CD14-positive monocyte (primary cell): ENCODE measurements around the gene GMDS. TPM values are rescaled to one million over a fixed set of nuclear protein-coding genes. Genes with fewer than 3 reads are reported as not detected.

Source experiments
- DNase-seq, 3 donors: peaks; one replicate each; pipeline ENCODE4 v3.0.0-alpha.2; 2011 to 2022
- H2AFZ ChIP-seq: 2 replicates; pipeline ENCODE4 v1.6.0; 2012; ENCODE audit warnings: mild to moderate bottlenecking, low read depth, low read length, inconsistent platforms; ENCODE audit not compliant: insufficient read depth, poor library complexity, severe bottlenecking
- H3K27ac ChIP-seq, 2 donors: 1 replicate in 1 of 2; 2 replicates in 1 of 2; pipeline ENCODE4 v1.5.1; 2012 to 2013; ENCODE audit warnings: low read length in 2 of 2, control low read depth in 1 of 2, inconsistent platforms in 1 of 2, low read depth in 1 of 2, mild to moderate bottlenecking in 1 of 2
- H3K27me3 ChIP-seq, 2 donors: one replicate each; pipeline versions ENCODE4 v1.6.0 to v1.6.1; 2011 to 2013; ENCODE audit warnings: low read length in 2 of 2; ENCODE audit not compliant: control insufficient read depth in 2 of 2, insufficient read depth in 2 of 2
- H3K36me3 ChIP-seq, 2 donors: replicated peaks in 1 of 2; 1 replicate in 1 of 2; 2 replicates in 1 of 2; pipeline versions ENCODE4 v1.5.1 to v1.6.1; 2012 to 2013; ENCODE audit warnings: low read length in 2 of 2, control low read depth in 1 of 2, inconsistent platforms in 1 of 2, mild to moderate bottlenecking in 1 of 2; ENCODE audit not compliant: insufficient read depth in 2 of 2, control insufficient read depth in 1 of 2
- H3K4me1 ChIP-seq, 2 donors: 1 replicate in 1 of 2; 2 replicates in 1 of 2; pipeline versions ENCODE4 v1.5.1 to v1.6.1; 2012 to 2013; ENCODE audit warnings: low read length in 2 of 2, control low read depth in 1 of 2, inconsistent platforms in 1 of 2, mild to moderate bottlenecking in 1 of 2, moderate library complexity in 1 of 2; ENCODE audit not compliant: insufficient read depth in 2 of 2, control insufficient read depth in 1 of 2
- H3K4me2 ChIP-seq: replicated peaks from 2 replicates; pipeline ENCODE3; 2012; ENCODE audit warnings: low read length, moderate library complexity, mild to moderate bottlenecking; ENCODE audit not compliant: poor library complexity, severe bottlenecking; ENCODE audit errors: extremely low read depth
- H3K4me3 ChIP-seq, 3 experiments: fragments of 200-600 bp in 1 of 3; sonication (generic) in 1 of 3; replicated peaks in 1 of 3; 1 replicate in 2 of 3; 2 replicates in 1 of 3; pipeline ENCODE4 v1.5.1; 2011 to 2013; ENCODE audit warnings: low read length in 3 of 3, mild to moderate bottlenecking in 3 of 3, control low read depth in 2 of 3, low read depth in 2 of 3, inconsistent platforms in 1 of 3, moderate library complexity in 1 of 3
- H3K79me2 ChIP-seq: 2 replicates; pipeline ENCODE4 v1.6.0; 2012; ENCODE audit warnings: mild to moderate bottlenecking, control low read depth, inconsistent platforms, low read length, moderate library complexity; ENCODE audit not compliant: insufficient read depth
- H3K9ac ChIP-seq: 2 replicates; pipeline ENCODE4 v1.6.0; 2017; ENCODE audit warnings: low read length, mild to moderate bottlenecking; ENCODE audit not compliant: insufficient read depth, poor library complexity, severe bottlenecking
- H3K9me3 ChIP-seq, 2 donors: replicated peaks in 1 of 2; 1 replicate in 1 of 2; 2 replicates in 1 of 2; pipeline versions ENCODE4 v1.5.1 to v1.6.1; 2012 to 2013; ENCODE audit warnings: low read length in 2 of 2, control low read depth in 1 of 2; ENCODE audit not compliant: control insufficient read depth in 1 of 2, insufficient read depth in 1 of 2
- H4K20me1 ChIP-seq: 2 replicates; pipeline ENCODE4 v1.6.0; 2012; ENCODE audit warnings: mild to moderate bottlenecking, low read length, control low read depth, moderate library complexity; ENCODE audit not compliant: insufficient read depth
- H3K27ac Mint-ChIP-seq, 7 donors: one replicate each; pipeline ENCODE4 v1.8.0; 2020; ENCODE audit warnings: mild to moderate bottlenecking in 7 of 7, mixed read lengths in 7 of 7, moderate library complexity in 6 of 7, inconsistent platforms in 2 of 7
- H3K27me3 Mint-ChIP-seq, 3 donors: one replicate each; pipeline ENCODE4 v1.8.0; 2021 to 2022; ENCODE audit warnings: low read depth in 3 of 3, mild to moderate bottlenecking in 3 of 3, mixed read lengths in 3 of 3, moderate library complexity in 3 of 3, inconsistent platforms in 1 of 3
- H3K36me3 Mint-ChIP-seq, 2 donors: one replicate each; pipeline ENCODE4 v1.8.0; 2020; ENCODE audit warnings: mixed read lengths in 2 of 2, inconsistent platforms in 1 of 2, mild to moderate bottlenecking in 1 of 2
- H3K4me1 Mint-ChIP-seq: one replicate; pipeline ENCODE4 v1.8.0; 2020; ENCODE audit warnings: mild to moderate bottlenecking, mixed read lengths
- H3K4me3 Mint-ChIP-seq, 2 donors: one replicate each; pipeline ENCODE4 v1.8.0; 2020; ENCODE audit warnings: mild to moderate bottlenecking in 2 of 2, mixed read lengths in 2 of 2, moderate library complexity in 1 of 2
- H3K9me3 Mint-ChIP-seq, 7 donors: one replicate each; pipeline ENCODE4 v1.8.0; 2020 to 2022; ENCODE audit warnings: mixed read lengths in 7 of 7, mild to moderate bottlenecking in 6 of 7, moderate library complexity in 6 of 7, inconsistent platforms in 2 of 7
- CTCF ChIP-seq: fragments of 200-600 bp; IDR thresholded peaks from one replicate; pipeline ENCODE4 v1.8.0; 2022; ENCODE audit warnings: antibody characterized with exemption, mild to moderate bottlenecking
- WGBS: methylation state at CpG from one replicate; pipeline ENCODE4 v1.1.5; 2013; ENCODE audit warnings: missing lambda C conversion rate; ENCODE audit not compliant: insufficient coverage; 5-methylcytosine and 5-hydroxymethylcytosine counted together
- intact Hi-C, 2 donors: fragments of 100-400 bp; cut with micrococcal nuclease; formaldehyde crosslinking; loops; one replicate each; pipeline versions ENCODE4 v1.15.0 to v1.15.1; 2023
- polyA plus RNA-seq, 3 donors: library from polyadenylated mRNA; depleted of rRNA in 1 of 3; unstranded in 2 of 3; stranded (reverse) in 1 of 3; fragments of 300-500 nt in 2 of 3; fragments of >200 nt in 1 of 3; fragmentation: Illumina TruSeq in 2 of 3; gene quantifications; 1 replicate in 2 of 3; 2 replicates in 1 of 3; pipeline ENCODE4 v1.2.3, GENCODE V29; 2012 to 2021

Gene GMDS
- polyA plus RNA-seq, 3 donors = 10.5 to 19.9 (median 17.6) TPM

GRCh38 chr6:1819007-1819406, 426.4 kb downstream of the GMDS start:
- intact Hi-C loops = no loop called here
- Mint-ChIP-seq H3K27me3 (peaks cover 0 to 4% (median 1%) of the 10 kb centered on the region in 3 donors), H3K27ac (no peak overlapping the region), H3K36me3 (no peaks in the 10 kb centered on the region), H3K4me3 (no peak overlapping the region), H3K9me3 (peaks cover 0 to 3% (median 0%) of the 10 kb centered on the region in 7 donors), H3K4me1 (no peaks in the 10 kb centered on the region)
- no peaks in the 10 kb centered on the region for H3K9me3 ChIP-seq
- no peaks in the 10 kb centered on the region for H3K27me3 ChIP-seq
- H3K9ac ChIP-seq = no peak overlapping the region
- H3K36me3 ChIP-seq = no peaks in the 10 kb centered on the region
- H2AFZ ChIP-seq = no peak overlapping the region
- WGBS = no CpG with 5 or more reads among the region's 3 CpGs
- no peak overlapping the region for H3K27ac ChIP-seq
- DNase-seq = no peak
- TF ChIP-seq CTCF = no peak
- no peak overlapping the region for H3K4me3 ChIP-seq
- no peaks in the 10 kb centered on the region for H4K20me1 ChIP-seq
- no peak overlapping the region for H3K4me2 ChIP-seq
- H3K4me1 ChIP-seq = no peaks in the 10 kb centered on the region
- no peaks in the 10 kb centered on the region for H3K79me2 ChIP-seq

- Histone ChIP-seq H3K4me3 (no peak overlapping the region), H3K79me2 (no peaks in the 10 kb centered on the region), H4K20me1 (no peaks in the 10 kb centered on the region), H3K36me3 (no peaks in the 10 kb centered on the region), H3K27me3 (no peaks in the 10 kb centered on the region), H3K4me2 (no peak overlapping the region), H2AFZ (no peak overlapping the region), H3K9me3 (no peaks in the 10 kb centered on the region), H3K9ac (no peak overlapping the region), H3K27ac (no peak overlapping the region), H3K4me1 (no peaks in the 10 kb centered on the region)
- H3K27ac Mint-ChIP-seq = no peak overlapping the region
- TF ChIP-seq CTCF = no peak
- DNase-seq = no peak
- no CpG with 5 or more reads among the region's 4 CpGs for WGBS
- no peak overlapping the region for H3K4me3 Mint-ChIP-seq
- intact Hi-C loops = no loop called here
- H3K36me3 Mint-ChIP-seq = no peaks in the 10 kb centered on the region
- no peaks in the 10 kb centered on the region for H3K9me3 Mint-ChIP-seq
- H3K4me1 Mint-ChIP-seq = peaks cover 4% of the 10 kb centered on the region
- H3K27me3 Mint-ChIP-seq = peaks cover 0 to 6% (median 3%) of the 10 kb centered on the region in 3 donors
Measured at GRCh38 chr6:1817033-1817761, 428.2 kb downstream of the GMDS start.
